Amygdala (tissue), 56 donors: Measurements from ENCODE around the gene NRXN3.

Experiments
- DNase-seq, 56 donors: peaks; one replicate each; lab custom pipeline; 2025; lab: John Stamatoyannopoulos, UW

The NRXN3 gene

DNA sequence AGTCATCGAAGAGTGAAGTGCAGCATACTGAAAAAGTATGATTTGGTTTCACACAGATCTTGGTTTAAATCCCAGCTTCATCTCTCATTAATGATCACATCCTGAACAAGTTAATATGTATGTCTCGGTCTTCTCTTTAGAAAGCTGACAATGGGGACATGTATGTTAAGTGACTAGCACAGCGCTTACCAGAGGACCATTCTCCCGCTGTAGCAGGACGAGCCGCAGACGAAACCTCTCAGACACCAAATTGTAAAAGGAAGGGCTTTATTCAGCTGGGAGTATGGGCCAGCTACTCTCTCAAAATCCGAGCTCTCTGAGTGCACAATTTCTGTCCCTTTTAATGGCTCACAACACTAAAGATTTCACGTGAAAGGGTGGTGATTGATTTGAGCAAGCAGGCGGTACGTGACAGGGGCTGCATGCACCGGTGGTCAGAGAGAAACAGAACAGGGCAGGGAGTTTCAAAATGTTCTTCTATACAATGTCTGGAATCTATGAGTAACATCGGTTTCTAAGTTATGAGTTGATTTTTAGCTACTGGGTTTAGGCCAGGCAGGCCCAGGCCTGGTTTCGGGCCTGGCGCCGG lies 1358.7 kb downstream of the NRXN3 start:
- no peak for DNase-seq

DNA sequence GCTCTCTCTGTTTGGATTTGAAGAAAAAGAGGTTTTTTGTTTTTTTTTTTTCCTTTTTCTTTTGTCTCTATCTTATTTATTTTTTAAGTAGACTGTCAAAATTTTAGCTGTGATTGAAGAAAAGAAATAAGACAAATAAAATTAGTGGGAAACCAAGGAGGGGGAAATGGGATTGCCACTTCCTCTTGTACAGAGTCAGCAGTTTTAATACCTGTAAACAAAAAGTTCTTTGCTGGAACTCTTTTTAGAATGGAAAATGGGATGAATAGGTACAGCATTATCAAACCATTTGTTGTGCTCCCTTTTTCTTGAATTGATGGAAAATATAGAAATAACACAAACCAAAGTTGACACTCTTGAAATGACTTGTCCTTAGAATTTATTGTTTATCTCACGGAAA lies 1360.4 kb downstream of the NRXN3 start:
- DNase-seq = no peak

DNA sequence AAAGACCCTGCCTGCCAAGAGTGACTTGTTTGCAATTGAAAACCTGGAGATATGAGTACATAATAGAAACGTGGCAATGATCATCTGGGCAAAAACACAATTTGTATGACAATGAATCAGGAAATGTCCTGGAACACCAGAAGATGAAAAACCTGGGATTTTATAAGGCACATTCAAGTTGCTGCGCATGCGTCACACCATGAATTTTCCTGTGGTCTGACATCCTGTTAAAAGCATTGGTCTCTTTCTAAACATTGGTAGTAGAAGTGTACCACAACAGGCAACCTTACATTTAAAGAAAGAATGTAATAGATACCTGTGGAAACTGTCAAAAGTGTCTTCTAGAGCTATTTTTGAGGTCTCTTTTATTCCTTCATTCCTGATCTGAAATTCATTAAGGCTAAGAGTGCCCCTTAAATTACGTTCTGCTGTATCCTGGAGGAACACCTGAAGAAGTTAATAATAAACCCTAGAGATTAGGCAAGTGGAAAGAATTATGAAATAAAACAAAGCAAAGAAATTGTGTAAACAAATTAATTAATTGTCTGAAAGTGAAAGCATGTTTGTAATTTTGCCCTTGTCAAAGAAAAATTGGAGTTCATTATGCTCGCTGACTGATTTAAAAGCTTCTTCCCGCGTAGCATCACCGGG lies 1364.7 kb downstream of the NRXN3 start:
- DNase-seq = no peak

DNA sequence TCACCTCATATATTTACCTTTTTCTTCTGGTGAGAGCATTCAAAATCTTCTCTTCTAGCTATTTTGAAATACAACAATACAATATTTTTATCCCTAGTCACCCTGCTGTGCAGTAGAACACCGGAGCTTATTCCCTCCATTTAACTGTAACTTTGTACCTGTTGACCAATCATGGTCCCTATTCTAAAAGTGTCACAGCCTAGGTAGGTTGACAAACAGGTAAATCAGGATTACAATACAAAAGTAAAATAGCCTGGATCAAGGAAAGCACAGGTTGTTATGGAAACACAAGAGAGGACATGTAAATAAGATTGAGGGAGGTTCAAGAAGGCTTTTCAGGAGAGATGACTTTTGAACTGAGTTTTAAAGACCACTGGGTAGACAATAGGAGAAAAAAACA lies 1370.2 kb downstream of the NRXN3 start:
- no peak for DNase-seq

DNA sequence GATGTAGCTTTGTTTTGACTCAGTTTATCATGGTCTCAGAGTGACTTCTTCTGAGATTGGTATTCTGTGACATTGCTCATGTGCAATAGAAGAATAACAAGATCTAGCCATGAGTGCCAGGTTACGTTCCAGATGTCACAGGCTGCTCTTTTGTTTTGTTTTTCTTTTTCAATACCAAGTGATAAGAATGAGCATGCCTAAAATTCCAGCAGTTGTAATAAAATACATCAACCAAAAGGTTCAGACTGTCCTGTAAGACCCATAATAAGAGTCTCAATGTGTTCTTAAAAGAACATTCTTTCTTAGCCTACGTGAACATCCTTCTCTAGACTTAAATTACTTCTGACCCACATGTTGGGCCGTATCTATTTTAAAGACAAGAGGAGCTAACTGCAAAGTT lies 1371.9 kb downstream of the NRXN3 start:
- no peak for DNase-seq

DNA sequence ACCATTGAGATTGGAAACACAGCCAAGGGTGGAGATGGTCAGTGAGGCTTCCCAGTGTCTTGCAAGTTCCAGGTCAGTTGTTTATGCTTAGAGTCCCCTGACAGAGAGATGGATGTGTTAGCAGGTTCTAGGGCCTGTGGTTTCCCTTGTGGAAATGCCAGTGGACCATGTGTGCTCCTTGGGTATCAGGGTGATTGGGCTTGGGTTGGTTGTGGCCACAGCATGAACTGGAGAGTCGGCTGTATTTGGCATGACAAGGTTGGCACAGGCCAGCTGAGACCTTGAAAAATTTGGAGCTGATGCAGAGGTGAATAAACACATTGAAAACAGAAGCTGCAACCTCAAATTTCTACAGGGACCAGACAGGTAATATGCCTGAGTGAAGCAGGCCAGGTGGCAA lies 1373.2 kb downstream of the NRXN3 start:
- DNase-seq = no peak

DNA sequence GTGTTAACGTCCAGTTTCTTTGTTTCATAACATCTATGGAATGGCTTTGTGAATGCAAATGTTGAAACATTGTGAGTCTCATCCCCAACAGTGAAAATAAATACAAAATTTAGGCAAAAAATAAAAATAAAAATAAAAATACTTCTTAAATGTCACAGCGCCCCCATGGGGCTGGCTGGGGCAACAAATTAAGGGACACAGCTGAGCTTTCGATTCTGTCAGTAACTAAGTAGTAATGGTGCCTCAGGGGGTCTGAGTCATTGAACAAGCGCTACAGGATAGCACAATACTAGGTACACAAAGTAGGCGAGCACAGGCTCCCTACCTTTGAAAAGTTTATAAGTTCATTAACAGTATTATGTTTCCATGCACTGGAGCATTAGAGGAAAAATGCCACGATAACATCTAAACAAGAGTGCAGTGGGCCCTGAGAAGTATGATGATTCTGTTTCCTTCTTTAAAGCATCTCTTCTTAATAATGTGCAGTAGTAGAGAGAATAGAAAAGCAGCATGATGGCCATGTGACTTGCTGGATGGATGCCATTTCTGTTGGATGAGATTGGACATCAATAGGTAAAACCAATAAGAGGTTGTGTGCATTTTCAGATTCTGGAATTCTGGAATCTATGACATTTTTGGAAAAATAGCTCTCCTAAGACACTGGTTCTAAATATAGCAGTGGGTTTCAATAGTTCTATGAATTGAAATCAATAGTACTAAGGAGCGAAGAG lies 1374.0 kb downstream of the NRXN3 start:
- DNase-seq = no peak

DNA sequence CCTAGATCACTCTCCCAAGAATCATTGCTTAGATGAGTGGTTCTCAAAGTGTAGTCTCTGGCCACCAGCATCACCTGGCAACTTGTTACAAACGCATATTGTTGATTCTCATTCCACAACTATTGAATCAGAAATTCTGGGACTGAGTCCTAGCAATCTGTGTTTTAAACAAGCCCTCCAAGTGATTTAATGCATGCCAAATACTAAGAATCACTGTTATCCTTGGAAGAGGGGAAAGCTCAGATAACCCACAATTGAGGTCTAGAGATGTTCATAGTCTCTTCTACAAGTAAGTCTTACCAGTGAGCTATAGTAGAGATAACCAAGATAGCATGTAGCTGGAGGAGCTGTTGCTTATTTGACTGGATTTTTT lies 1374.5 kb downstream of the NRXN3 start:
- DNase-seq = no peak

DNA sequence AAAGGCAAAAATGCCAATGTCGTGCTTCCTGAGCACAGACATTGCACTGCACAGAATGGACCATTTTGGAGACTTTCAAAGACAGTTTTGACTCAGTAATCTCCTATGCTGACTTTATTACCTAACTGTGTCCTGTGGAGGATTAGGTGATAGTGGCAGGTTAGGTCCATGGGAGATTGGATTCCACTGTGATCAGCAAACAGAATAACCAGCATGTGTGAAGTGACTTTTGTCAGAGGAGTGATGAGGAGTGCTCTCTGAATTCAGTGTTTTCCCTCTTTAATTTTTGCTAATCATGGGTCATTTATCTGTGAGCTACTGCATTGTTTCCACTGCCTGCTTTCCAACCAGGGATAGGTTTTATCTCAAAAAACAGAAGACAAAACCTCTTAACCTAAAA lies 1378.7 kb downstream of the NRXN3 start:
- no peak for DNase-seq

DNA sequence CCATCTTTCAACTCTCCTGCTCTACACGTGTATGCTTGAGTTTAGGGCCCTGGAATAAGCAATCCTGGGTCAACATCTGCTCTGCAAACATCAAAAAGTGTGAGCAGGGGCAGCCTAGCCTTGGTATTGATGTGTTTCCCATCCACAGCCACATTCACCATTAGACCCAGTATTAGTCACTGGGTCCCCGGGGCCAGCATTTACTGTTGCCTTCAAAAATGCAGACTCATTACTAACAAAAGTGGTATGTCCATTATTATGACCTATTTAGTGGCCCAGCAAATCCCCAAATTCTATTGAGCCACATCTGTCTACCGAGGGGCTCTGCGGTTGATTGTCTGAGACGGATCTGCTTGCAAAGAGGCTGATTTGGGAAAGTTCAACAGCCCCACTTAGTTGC lies 1379.3 kb downstream of the NRXN3 start:
- no peak for DNase-seq

DNA sequence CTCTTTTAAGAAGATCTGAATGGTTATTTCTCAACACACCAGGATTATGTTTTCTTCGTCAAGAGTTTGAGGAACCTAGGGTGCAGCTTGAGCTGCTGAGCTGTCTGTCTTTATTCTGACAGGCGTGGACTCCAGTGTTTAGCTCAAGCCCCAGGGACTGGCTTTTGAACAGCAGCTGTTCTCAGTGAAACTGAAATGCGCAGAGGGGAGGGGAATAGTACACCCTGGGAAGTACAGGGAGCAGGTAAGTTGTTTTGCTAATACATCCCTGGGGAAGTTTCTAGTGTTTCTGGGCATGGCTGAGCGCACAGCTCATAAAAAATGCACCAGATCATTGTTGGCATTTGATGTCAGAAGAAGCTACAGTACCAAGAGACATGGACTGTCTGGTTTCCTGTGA lies 1381.3 kb downstream of the NRXN3 start:
- DNase-seq = no peak

DNA sequence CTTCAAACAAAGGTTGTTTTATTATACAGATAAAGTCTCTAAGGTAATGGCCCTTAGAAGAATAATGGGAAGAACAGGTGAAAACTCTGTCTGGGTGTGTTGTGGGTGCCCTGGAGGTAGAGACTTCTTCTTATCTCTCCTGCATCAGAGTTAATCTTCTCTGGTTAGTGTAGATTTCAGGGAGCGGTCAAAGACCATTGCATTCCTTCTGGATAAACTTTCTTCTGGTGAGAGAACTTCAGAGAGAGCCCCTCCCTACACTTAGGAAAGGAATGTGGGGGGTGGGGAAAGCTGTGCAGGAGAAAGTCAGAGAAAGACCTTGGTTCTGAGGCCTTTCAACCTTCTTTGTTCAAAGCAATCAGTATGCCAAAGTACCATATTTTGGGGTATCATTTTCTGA lies 1382.6 kb downstream of the NRXN3 start:
- DNase-seq = no peak

DNA sequence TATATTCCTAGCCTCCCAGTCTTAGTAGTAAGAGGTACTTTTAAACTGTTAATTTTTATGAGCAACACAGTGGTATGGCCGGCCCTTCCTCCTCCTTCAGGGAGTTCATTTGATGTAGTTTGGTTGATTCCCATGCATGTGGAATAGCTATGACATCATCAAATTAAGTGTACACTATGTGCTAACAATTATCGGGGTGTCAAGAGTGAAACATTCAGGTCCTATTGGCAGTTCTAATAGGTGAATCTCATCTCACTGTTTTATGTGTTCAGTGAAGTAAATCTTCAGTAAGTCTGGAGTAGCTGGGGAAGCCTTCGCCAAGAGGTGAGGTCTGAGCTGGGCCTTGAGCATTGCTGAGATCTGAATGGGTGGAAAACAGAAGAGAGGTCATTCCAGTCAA lies 1384.6 kb downstream of the NRXN3 start:
- no peak for DNase-seq

DNA sequence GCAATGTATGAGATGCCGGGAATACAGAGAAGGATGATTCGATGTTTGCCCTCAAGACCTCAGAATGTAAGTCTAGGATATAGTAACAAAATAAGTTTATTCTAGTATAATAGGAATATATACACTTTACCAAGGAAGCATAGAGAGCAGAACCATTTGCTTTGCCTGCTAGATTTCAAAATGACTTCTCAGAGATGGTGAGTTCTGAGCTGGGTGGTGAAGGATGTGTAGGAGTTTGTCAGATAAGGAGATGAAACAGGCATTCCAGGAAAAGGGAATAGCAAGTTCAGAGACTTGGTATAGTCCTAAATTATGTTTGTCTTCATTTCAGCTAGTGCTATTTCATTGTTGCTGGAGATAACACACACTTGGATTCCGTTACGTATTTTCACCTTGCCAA lies 1385.3 kb downstream of the NRXN3 start:
- DNase-seq = no peak

DNA sequence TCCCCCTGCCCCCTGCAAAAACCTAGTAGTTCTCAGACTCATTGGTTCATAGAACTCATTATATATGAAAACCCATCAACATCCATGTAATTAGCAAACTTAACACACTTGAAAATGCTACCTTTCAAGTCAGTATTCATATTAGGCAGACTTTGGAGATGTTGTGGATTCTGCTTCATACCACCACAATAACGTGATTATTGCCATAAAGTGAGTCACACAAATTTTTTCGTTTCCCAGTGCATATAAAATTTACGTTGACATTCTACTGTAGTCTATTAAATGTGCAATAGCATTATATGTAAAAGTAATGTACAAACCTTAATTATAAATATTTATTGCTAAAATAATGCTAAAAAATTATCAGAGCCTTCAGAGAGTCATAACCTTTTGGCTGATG lies 1387.1 kb downstream of the NRXN3 start:
- no peak for DNase-seq

DNA sequence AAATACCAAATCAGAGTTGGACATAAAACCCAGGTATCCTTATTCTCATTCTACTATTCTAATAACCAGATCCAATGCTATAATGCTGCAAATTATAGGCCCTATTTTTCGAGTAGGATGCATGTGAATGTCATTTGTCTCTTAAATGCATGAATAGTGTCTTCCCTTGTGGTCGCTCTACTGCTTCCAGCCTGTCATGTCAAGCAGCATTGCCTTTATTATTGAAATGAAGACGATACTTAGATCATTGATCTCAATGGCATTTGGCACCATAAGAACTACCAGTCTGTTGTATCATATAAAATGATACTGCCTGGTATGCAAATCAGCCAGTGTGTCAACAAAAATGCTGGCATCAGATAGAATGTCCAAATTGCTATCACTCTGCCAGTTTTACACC lies 1392.0 kb downstream of the NRXN3 start:
- no peak for DNase-seq

DNA sequence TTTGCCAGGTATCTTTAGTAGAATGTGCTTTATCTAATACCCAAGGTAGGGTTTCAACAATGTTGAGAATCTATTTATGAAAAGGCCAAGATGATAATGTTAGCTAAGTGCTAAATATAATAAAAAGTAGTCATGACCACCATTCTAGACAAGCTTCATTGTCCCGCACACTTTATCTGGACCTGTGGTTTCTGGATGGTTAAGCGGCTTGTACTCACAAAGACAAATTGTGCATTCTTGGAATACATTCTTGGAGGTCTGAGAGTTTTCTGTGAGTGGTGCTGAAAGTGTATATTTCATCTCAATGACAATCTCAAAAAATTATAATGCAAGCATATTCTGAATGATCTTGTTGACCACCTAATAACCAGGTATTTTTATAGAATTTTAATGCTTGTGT lies 1394.2 kb downstream of the NRXN3 start:
- no peak for DNase-seq

DNA sequence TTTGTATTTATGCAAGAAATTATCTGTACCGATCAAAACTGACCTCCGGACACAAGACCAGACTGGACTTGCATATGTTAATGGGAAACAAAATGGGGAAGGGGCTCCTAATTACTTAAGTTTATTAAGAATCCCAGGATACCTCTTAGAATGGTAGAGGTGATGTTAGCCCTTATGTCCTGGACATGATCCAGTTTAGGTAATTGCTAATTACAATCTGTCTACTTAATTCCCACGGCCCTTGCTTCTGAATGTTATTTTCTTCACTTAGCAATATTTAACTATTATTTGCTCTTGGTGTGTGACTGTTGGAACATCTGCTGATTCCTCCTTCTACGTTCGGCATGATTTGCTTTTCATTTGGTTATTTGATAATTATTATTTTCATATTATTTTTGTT lies 1397.1 kb downstream of the NRXN3 start:
- DNase-seq = no peak

DNA sequence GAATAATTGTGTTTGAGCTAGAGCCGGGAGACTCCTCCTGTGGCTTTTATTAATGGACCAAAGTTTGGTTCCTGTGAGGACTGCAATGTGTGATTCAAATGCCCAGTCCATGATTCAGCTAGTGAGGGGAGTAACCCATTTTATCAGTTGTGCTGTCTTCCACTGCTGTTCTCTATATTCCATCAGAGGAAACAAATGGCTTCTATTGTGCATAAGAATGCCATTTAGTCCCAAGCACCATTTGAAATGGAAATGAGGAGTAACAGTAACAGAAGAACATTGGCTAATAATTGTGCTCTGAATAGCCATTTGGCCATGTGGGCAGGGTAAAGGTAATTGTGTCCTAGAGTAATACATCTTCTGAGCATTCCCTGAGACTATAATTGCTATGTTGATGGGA lies 1398.4 kb downstream of the NRXN3 start:
- DNase-seq = no peak

DNA sequence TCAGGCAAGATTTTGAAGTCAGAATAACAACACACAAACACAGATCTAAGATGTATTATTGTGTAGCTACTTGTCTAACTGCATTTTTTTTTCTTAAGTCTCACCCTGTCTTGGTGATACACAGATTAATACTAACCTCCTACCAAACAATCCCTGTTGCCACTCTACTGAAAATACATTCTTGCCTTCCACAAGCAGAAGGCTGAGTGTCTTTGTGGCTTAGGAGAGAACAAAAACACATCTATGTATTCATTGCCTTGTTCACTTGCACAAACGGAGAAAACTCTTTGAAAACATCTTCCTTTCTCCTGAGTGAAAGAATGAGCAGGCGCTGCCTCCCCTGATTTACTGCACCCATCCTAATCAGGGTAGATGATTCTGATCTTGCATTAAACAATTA lies 1398.9 kb downstream of the NRXN3 start:
- DNase-seq = no peak

DNA sequence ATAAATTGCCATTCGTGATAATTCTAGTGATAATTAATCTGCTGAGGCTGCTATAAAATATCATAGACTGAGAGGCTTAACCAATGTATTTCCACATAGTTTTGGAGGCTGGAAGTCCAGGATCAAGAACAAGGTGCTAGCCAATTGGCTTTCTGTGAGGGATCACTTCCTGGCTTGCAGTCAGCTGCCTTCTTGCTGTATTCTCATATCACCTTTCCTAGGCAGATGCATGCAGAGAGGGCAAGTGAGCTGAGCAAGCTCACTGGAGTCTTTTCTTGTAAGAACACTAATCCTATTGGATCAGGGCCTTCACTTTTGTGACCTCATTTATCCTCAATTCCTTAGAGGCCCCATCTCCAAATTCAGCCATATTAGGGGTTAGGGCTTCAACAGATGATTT lies 1400.5 kb downstream of the NRXN3 start:
- DNase-seq = no peak

DNA sequence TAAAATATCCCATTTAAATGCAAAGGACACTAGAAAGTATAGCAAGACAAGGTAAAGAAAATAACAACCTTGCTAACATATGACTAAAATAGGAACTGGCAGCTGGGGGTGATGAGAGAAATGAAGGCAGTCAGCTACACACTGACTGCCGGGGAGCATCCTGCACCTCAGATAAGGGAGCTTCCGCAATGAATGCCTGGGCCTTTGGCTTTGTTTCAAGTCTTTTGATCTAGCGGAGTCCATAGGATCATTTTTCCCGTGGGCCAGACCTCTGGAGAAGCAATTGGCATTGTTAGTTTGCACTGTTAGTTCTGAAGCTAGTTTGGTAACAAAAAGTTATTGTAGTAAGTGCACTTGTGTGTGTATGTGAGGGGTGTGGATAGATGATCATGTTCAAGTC lies 1401.2 kb downstream of the NRXN3 start:
- DNase-seq = no peak
